Natural killer cell treated with Interleukin-12 subunit alpha and Interleukin-12 subunit beta and Interleukin-15 and Interleukin-18, amount 100 ng/mL, for 72 hours (primary cell): Measurements from ENCODE around the gene MLLT10. TPM values are rescaled to one million over a fixed set of nuclear protein-coding genes. Genes with fewer than 3 reads are reported as not detected.
"Not testable (repeated sequence)": the region's sequence is repeated elsewhere in the genome, so short reads cannot be mapped to it uniquely, and the experiment has no call there.

ENCODE experiments used
- ATAC-seq, 2 donors: fragments of 150-1000 bp; cut with Tn5 transposase in 1 of 2; sonication (Bioruptor Pico), chemical (Tn5 transposase) in 1 of 2; 2 replicates each; pipeline ENCODE4 v1.10.0; 2021
- DNase-seq: peaks from one replicate; pipeline ENCODE4 v3.0.0; 2022; ENCODE audit warnings: low spot score
- H3K27ac Mint-ChIP-seq, 2 donors: 1 replicate in 1 of 2; 2 replicates in 1 of 2; pipeline ENCODE4 v1.8.0; 2022; ENCODE audit warnings: mixed read lengths in 2 of 2, mild to moderate bottlenecking in 1 of 2, moderate library complexity in 1 of 2
- H3K27me3 Mint-ChIP-seq, 2 donors: 1 replicate in 1 of 2; 2 replicates in 1 of 2; pipeline ENCODE4 v1.8.0; 2022; ENCODE audit warnings: mixed read lengths in 2 of 2
- H3K36me3 Mint-ChIP-seq: one replicate; pipeline ENCODE4 v1.8.0; 2022; ENCODE audit warnings: mixed read lengths
- H3K4me1 Mint-ChIP-seq, 2 donors: 1 replicate in 1 of 2; 2 replicates in 1 of 2; pipeline ENCODE4 v1.8.0; 2022; ENCODE audit warnings: low read depth in 2 of 2, mixed read lengths in 2 of 2, mild to moderate bottlenecking in 1 of 2
- H3K4me3 Mint-ChIP-seq: one replicate; pipeline ENCODE4 v1.8.0; 2022; ENCODE audit warnings: mixed read lengths
- H3K9me3 Mint-ChIP-seq: 2 replicates; pipeline ENCODE4 v1.8.0; 2022; ENCODE audit warnings: mixed read lengths
- total RNA-seq, 2 donors: library from RNA; stranded (reverse); gene quantifications; one replicate each; pipeline ENCODE4 v1.2.3, GENCODE V29; 2022

Gene MLLT10
- total RNA-seq, 2 donors from 2014 or later: 31.5 to 71.0 TPM

DNA sequence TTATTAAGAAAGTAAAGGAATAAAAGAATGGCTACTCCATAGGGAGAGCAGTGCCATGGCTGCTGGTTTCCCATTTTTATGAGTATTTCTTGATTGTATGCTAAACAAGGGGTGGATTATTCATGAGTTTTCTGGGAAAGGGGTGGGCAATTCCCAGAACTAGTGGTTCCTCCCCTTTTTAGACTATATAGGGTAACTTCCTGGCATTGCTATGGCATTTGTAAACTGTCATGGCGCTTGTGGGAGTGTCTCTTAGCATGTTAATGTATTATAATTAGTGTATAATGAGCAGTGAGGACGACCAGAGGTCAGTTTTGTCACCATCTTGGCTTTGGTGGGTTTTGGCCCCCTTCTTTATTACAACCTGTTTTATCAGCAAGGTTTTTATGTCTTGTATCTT, 40.5 kb downstream of the MLLT10 start:
- H3K4me3 Mint-ChIP-seq, ATAC-seq, H3K27ac Mint-ChIP-seq: not testable (repeated sequence)

GRCh38 chr10:21579291-21579690, 45.3 kb downstream of the MLLT10 start:
- DNase-seq: no peak
- Mint-ChIP-seq H3K36me3 (peaks cover 12% of the 10 kb centered on the region), H3K4me3 (no peak overlapping the region), H3K4me1 (peaks cover 20 to 25% of the 10 kb centered on the region in 2 donors), H3K27me3 (no peaks in the 10 kb centered on the region), H3K9me3 (peaks cover 3% of the 10 kb centered on the region), H3K27ac (no peak overlapping the region)
- no peak for ATAC-seq

More for the DNA sequence above, 40.5 kb downstream of the MLLT10 start:
- not testable (repeated sequence) for H3K9me3 Mint-ChIP-seq, H3K36me3 Mint-ChIP-seq, DNase-seq, H3K27me3 Mint-ChIP-seq
- H3K4me1 Mint-ChIP-seq: peaks cover 26 to 27% of the 10 kb centered on the region in 2 donors

DNA sequence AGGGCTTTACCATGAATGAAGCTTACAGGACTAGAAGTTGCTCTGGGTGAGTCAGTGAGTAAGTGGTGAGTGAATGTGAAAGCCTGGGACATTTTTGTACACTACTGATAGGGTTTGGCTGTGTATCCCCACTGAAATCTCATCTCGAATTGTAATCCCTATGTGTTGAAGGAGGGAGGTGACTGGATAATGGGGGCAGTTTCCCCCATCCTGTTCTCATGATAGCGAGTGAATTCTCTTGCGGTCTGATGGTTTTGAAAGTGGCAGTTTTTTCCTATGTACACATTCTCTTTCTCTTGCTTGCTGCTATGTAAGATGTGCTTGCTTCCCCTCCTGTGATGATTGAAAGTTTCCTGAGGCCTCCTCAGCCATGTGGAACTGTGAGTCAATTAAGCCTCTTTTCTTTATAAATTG, 47.4 kb downstream of the MLLT10 start:
- DNase-seq, H3K27me3 Mint-ChIP-seq, H3K4me3 Mint-ChIP-seq, H3K9me3 Mint-ChIP-seq: not testable (repeated sequence)
- Mint-ChIP-seq H3K36me3 (peaks cover 12% of the 10 kb centered on the region), H3K4me1 (peaks cover 25 to 28% of the 10 kb centered on the region in 2 donors), H3K27ac (peak overlapping the region in 1 of 2 donors; percentile 19)
- peak in 1 of 2 donors; percentile 77 for ATAC-seq

DNA sequence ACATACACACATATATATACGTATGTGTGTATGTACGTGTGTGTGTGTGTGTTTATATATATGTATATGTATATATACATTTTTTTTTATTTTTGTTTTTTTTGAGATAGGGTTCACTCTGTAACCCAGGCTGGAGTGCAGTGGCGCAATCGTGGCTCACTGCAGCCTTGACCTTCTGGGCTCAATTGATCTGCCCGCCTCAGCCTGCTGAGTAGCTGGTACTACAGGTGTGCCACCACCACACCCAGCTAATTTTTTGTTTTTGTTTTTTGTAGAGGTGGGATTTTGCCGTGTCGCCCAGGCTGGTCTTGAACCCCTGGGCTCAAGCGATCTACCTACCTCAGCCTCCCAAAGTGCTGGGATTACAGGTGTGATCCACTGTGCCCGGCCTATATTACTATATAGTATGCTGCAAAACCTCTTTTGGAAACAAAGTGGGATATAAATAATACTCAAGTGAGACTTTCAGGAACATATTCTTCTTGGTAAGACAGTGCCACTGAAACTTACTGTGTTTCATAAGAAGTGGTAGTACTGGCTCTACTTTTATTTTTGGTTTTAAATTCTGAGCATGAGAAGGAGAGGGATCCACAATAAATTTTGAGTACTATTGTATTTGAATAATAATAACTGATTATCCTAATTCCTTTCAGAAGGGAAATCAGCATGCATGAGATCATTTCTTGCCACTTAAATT, 51.0 kb downstream of the MLLT10 start:
- no peak for ATAC-seq
- peaks cover 16% of the 10 kb centered on the region for H3K36me3 Mint-ChIP-seq
- peaks cover 3% of the 10 kb centered on the region for H3K9me3 Mint-ChIP-seq
- H3K27me3 Mint-ChIP-seq: no peaks in the 10 kb centered on the region
- no peak overlapping the region for H3K4me3 Mint-ChIP-seq
- H3K4me1 Mint-ChIP-seq: peaks cover 17 to 34% of the 10 kb centered on the region in 2 donors
- peak overlapping the region; percentile 34 to 47 for H3K27ac Mint-ChIP-seq
- DNase-seq: no peak

DNA sequence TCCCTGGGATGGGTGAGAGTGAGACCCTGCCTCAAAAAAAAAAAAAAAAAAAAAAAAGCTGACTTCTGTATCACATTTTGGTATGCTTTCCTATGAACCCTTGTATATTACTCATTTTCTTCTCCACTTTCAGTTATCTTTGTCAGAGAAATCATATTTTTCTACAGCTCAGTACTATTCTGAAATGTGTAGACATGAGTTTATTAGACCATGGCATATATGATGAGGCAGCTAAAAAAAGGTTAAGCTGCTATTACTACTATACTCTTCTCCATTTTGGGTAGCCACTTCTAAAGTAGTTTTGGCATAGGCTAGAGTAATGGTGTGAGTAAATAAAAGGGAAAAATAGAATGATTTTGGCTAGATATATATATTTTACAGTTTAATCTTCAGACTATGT, 53.4 kb downstream of the MLLT10 start:
- no peak for ATAC-seq
- Mint-ChIP-seq H3K27ac (no peak overlapping the region), H3K27me3 (no peaks in the 10 kb centered on the region), H3K9me3 (peaks cover 3% of the 10 kb centered on the region), H3K36me3 (peaks cover 15% of the 10 kb centered on the region), H3K4me1 (peaks cover 15 to 30% of the 10 kb centered on the region in 2 donors), H3K4me3 (no peak overlapping the region)
- no peak for DNase-seq

GRCh38 chr10:21588159-21588558, 54.1 kb downstream of the MLLT10 start:
- peak overlapping the region in 1 of 2 donors; percentile 57 for H3K27ac Mint-ChIP-seq
- H3K4me1 Mint-ChIP-seq: peaks cover 11 to 26% of the 10 kb centered on the region in 2 donors
- not testable (repeated sequence) for H3K4me3 Mint-ChIP-seq

GRCh38 chr10:21593986-21594385, 60.0 kb downstream of the MLLT10 start:
- ATAC-seq: no peak
- Mint-ChIP-seq H3K27me3 (no peaks in the 10 kb centered on the region), H3K4me1 (peaks cover 7 to 21% of the 10 kb centered on the region in 2 donors), H3K27ac (no peak overlapping the region), H3K36me3 (no peaks in the 10 kb centered on the region), H3K9me3 (no peaks in the 10 kb centered on the region), H3K4me3 (no peak overlapping the region)
- DNase-seq: no peak

More at GRCh38 chr10:21588159-21588558, 54.1 kb downstream of the MLLT10 start:
- H3K27me3 Mint-ChIP-seq, H3K9me3 Mint-ChIP-seq, H3K36me3 Mint-ChIP-seq, ATAC-seq, DNase-seq: not testable (repeated sequence)

DNA sequence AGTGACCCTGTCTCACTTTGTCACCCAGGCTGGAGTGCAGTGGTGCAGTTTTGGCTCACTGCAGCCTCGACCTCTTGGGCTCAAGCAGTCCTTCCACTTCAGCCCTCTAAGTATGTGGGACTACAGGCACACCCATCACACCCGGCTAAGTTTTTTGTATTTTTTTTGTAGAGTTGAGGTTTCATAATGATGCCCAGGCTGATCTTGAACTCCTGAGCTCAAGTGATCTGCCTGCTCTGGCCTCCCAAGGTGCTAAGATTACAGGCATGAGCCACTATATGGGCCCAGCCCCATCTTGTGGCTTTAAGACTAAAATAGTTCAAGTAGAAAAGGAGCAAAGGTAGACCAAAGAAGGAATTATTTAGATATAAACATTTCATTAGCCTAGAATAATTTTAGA, 65.5 kb downstream of the MLLT10 start:
- Mint-ChIP-seq H3K27me3 (no peaks in the 10 kb centered on the region), H3K36me3 (no peaks in the 10 kb centered on the region), H3K27ac (no peak overlapping the region), H3K4me1 (peaks cover 16 to 22% of the 10 kb centered on the region in 2 donors), H3K9me3 (no peaks in the 10 kb centered on the region), H3K4me3 (no peak overlapping the region)
- DNase-seq (no peak), ATAC-seq (no peak)

- Mint-ChIP-seq H3K9me3 (no peaks in the 10 kb centered on the region), H3K36me3 (no peaks in the 10 kb centered on the region), H3K4me3 (no peak overlapping the region), H3K27me3 (no peaks in the 10 kb centered on the region), H3K27ac (peak overlapping the region in 1 of 2 donors; percentile 38), H3K4me1 (peaks cover 16 to 23% of the 10 kb centered on the region in 2 donors)
- DNase-seq (no peak), ATAC-seq (no peak)
These were observed 66.9 kb downstream of the MLLT10 start for GRCh38 chr10:21600804-21601433.

DNA sequence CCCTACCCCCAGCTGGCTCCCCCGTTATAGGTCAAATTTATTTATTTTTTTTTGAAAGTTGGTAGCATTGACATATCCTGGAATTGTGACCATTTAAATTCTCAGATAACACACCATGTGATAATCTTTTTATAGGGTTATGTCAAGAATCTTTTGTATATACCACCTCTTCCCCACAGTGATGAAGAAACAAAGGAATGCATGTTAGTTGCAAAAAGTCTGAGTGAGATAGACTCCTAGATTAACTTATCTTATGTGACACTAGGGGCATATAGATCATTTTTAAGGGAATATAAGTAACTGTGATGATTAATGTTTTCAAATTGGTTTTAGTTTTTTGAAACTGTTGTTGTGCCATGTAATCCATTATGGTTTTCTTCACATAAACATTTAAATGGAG, 68.3 kb downstream of the MLLT10 start:
- Mint-ChIP-seq H3K27me3 (no peaks in the 10 kb centered on the region), H3K27ac (peak overlapping the region in 1 of 2 donors; percentile 23), H3K4me3 (no peak overlapping the region), H3K9me3 (no peaks in the 10 kb centered on the region), H3K4me1 (peaks cover 26 to 33% of the 10 kb centered on the region in 2 donors), H3K36me3 (no peaks in the 10 kb centered on the region)
- ATAC-seq: no peak
- DNase-seq: no peak

GRCh38 chr10:21603721-21604120, 69.7 kb downstream of the MLLT10 start:
- Mint-ChIP-seq H3K27ac (no peak overlapping the region), H3K27me3 (no peaks in the 10 kb centered on the region), H3K36me3 (peaks cover 3% of the 10 kb centered on the region), H3K4me1 (peaks cover 25% of the 10 kb centered on the region in 2 donors), H3K4me3 (no peak overlapping the region), H3K9me3 (no peaks in the 10 kb centered on the region)
- no peak for DNase-seq
- no peak for ATAC-seq

DNA sequence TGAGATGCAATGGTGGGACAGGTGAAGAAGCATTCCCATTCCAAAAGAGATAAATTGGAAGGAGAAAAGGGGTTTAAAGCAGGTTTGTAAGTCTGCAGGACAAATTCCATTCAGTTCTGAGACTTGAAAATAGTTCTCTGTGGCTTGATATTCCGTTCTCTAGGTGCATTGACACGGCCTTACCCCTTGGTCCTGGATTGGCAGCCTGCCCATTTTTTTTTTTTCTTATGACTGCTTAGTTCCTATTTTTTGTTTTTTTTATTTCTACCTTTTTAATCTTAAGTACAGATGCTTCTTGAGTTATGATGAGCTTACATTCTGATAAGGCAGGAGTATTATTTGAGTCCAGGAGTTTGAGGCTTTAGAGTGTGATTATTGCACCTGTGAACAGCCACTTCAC, 70.6 kb downstream of the MLLT10 start:
- no peak overlapping the region for H3K27ac Mint-ChIP-seq
- H3K27me3 Mint-ChIP-seq: no peaks in the 10 kb centered on the region
- ATAC-seq (no peak), DNase-seq (no peak)
- peaks cover 26 to 28% of the 10 kb centered on the region in 2 donors for H3K4me1 Mint-ChIP-seq
- peaks cover 12% of the 10 kb centered on the region for H3K36me3 Mint-ChIP-seq
- H3K4me3 Mint-ChIP-seq: no peak overlapping the region
- no peaks in the 10 kb centered on the region for H3K9me3 Mint-ChIP-seq

DNA sequence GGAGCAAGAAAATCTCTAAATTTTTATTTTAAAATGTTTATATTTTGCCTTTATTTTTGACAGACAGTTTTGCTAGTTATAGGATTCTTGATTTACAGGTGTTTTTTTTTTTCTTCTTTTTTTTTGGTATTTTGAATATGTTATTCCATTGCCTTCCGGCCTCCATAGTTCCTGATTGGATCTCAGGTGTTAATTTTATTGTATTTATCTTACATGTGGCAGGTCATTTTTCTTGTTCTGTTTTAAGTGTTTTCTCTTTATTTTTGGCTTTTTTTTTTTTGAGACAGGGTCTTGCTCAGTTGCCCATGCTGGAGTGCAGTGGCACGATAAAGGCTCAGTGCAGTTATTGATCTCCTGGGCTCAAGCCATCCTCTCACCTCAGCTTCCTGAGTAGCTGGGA, 73.9 kb downstream of the MLLT10 start:
- Mint-ChIP-seq H3K4me3 (no peak overlapping the region), H3K36me3 (peaks cover 16% of the 10 kb centered on the region), H3K4me1 (peaks cover 29 to 30% of the 10 kb centered on the region in 2 donors), H3K27me3 (no peaks in the 10 kb centered on the region), H3K27ac (no peak overlapping the region), H3K9me3 (no peaks in the 10 kb centered on the region)
- no peak for ATAC-seq
- no peak for DNase-seq

DNA sequence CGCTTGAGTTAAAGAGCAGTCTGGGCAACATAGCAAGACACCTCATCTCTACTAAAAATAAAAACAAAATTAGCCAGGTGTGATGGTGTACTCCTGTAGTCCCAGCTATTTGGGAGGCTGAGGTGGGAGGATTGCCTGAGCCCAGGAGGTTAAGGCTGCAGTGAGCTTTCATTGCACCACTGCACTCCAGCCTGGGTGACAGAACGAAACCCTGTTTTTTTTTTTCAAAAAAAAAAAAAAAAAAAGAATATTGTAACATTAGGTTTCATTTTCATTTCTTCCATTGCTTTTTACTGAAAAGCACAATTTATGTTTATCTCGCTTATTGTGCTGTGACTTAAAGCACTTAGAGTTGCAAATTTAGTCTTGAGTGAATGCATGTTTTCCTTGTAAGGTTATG, 80.0 kb downstream of the MLLT10 start:
- Mint-ChIP-seq H3K36me3 (peaks cover 10% of the 10 kb centered on the region), H3K27me3 (no peaks in the 10 kb centered on the region), H3K27ac (peak overlapping the region; percentile 43 to 72), H3K4me3 (peak overlapping the region; percentile 54), H3K4me1 (peaks cover 15 to 22% of the 10 kb centered on the region in 2 donors), H3K9me3 (no peaks in the 10 kb centered on the region)
- ATAC-seq (peak in 1 of 2 donors; percentile 44), DNase-seq (no peak)
